Measurements from ENCODE around the gene SGCA.

DNA sequence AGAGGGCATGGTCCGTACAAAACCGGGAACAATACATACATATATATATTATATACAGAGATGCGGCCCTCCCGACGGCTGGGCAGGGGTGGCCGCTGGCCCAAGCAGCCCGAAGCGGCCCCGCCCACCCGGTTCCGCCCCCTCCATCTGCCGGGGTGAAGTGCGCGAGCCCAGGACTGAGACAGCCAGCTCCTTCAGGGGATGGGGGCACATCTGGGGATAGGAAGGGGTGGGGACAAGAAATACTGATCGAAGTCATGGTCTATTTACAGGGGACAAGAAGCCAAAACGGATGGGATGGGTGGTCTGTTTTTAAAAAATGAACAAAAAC is 32.1 kb upstream of the SGCA start:
- no peak for TF ChIP-seq POLR2AphosphoS5 (IDR thresholded peaks at IDR 0.05; ENCODE audit: borderline replicate concordance, low read depth, low read length)
- no peak for TF ChIP-seq EZH2 (IDR thresholded peaks at IDR 0.05)
- TF ChIP-seq FOXP2 (optimal IDR thresholded peaks at IDR 0.05; ENCODE audit: control extremely low read depth, extremely low read length, insufficient read depth), result no peak
